Fibroblast of mammary gland (primary cell): ENCODE measurements around the gene SLC35F6.

Experiments
- DNase-seq: peaks from one replicate; pipeline ENCODE4 v3.0.0-alpha.2; 2010; ENCODE audit warnings: low read depth
- H3K4me3 ChIP-seq: 2 replicates; pipeline ENCODE4 v1.5.1; 2011; ENCODE audit warnings: low read depth, mild to moderate bottlenecking, low read length, moderate library complexity; ENCODE audit not compliant: control insufficient read depth
- TF ChIP-seq, protein P1 (sequence below): conservative IDR thresholded peaks from 2 replicates; pipeline ENCODE4 v1.5.1; 2011; ENCODE audit warnings: low read depth, low read length, inconsistent platforms; ENCODE audit not compliant: control insufficient read depth, insufficient read depth

The SLC35F6 gene

DNA sequence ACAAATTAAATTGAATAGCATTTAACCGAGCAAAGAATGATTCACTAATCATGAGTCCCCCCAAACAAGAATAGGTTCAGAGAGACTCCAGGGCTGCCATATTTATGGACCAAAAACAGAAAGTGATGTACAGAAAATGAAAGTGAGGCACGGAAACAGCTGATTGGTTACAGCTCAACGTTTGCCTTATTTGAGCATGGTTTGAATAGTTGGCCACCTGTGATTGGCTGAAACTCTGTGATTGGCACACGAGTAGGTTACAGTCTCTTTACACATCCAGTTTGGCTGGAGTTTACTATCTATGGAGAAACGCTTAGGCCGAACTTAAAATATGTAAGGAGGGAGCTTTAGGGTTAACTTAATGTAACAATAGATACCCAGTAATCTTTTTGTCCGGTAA, 56.8 kb downstream of the SLC35F6 start:
- no peak for DNase-seq
- TF ChIP-seq, protein P1, sequence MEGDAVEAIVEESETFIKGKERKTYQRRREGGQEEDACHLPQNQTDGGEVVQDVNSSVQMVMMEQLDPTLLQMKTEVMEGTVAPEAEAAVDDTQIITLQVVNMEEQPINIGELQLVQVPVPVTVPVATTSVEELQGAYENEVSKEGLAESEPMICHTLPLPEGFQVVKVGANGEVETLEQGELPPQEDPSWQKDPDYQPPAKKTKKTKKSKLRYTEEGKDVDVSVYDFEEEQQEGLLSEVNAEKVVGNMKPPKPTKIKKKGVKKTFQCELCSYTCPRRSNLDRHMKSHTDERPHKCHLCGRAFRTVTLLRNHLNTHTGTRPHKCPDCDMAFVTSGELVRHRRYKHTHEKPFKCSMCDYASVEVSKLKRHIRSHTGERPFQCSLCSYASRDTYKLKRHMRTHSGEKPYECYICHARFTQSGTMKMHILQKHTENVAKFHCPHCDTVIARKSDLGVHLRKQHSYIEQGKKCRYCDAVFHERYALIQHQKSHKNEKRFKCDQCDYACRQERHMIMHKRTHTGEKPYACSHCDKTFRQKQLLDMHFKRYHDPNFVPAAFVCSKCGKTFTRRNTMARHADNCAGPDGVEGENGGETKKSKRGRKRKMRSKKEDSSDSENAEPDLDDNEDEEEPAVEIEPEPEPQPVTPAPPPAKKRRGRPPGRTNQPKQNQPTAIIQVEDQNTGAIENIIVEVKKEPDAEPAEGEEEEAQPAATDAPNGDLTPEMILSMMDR, result no peak
- no peak overlapping the region for H3K4me3 ChIP-seq

DNA sequence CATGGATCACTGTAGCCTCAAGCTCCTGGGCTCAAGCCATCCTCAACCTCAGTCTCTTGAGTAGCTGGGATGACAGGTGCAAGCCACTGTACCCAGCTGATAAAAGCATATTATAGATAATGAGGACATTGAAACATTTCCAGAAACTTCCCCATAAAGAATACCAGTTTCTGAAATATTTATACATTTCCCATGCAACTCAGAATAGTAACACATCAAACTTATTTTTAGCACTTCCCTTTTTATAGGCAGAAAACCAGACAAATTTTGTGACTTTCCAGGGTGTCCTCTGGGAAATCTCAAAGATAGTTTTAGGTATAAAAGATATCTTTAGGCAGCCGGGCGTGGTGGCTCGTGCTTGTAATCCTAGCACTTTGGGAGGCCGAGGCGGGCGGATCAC, 58.8 kb downstream of the SLC35F6 start:
- TF ChIP-seq, protein P1, result no peak
- no peak for DNase-seq
- H3K4me3 ChIP-seq, result no peak overlapping the region
